Adrenal gland (tissue), 5 donors: ENCODE data around the gene GPRIN2.
"Not testable (repeated sequence)": the region's sequence is repeated elsewhere in the genome, so short reads cannot be mapped to it uniquely, and the experiment has no call there.

ENCODE experiments used
- CTCF ChIP-seq, 6 experiments: fragments of 450-650 bp in 4 of 6; fragments of 200-600 bp in 2 of 6; sonication (generic) in 1 of 6; IDR thresholded peaks; 1 replicate in 5 of 6; 2 replicates in 1 of 6; pipeline versions ENCODE4 v1.5.1 to v1.8.0; 2016 to 2021; ENCODE audit warnings: antibody characterized with exemption in 6 of 6, mild to moderate bottlenecking in 2 of 6, moderate library complexity in 1 of 6
- POLR2A ChIP-seq, 2 donors: fragments of 450-650 bp; IDR thresholded peaks; one replicate each; pipeline ENCODE4 v1.6.1; 2017; ENCODE audit warnings: antibody characterized with exemption in 2 of 2, mild to moderate bottlenecking in 2 of 2, moderate library complexity in 1 of 2
- donor health status: DM: no; HTN: no; CAD: no.

- TF ChIP-seq CTCF, POLR2A (IDR thresholded peaks at IDR 0.05): not testable (repeated sequence)
Measured at GRCh38 chr10:46579378-46579777, 22.9 kb upstream of the GPRIN2 start.
